Caki2 (cell line): ENCODE results near the gene TP53INP2. TPM values are rescaled to one million over a fixed set of nuclear protein-coding genes. Genes with fewer than 3 reads are reported as not detected.

Experiments used
- DNase-seq: peaks from one replicate; pipeline ENCODE4 v3.0.0-alpha.2; 2015; ENCODE audit warnings: low read depth
- in situ Hi-C: cut with HindIII; loops from 2 replicates; pipeline ENCODE4 v1.10.0; 2016; ENCODE audit warnings: low sequenced_read_pairs, low pct_unique_long_range_greater_than_20kb, mixed read lengths
- total RNA-seq: library from RNA; depleted of rRNA; stranded (reverse); fragments of >200 nt; shearing (Covaris generic); gene quantifications from 2 replicates; pipeline ENCODE4 v1.2.3, GENCODE V29; 2014; ENCODE audit warnings: low replicate concordance; rRNA removed

The TP53INP2 gene
- total RNA-seq, 1 experiment from 2014 or later: 0.20 TPM

GRCh38 chr20:34754611-34755010 lies 50.5 kb downstream of the TP53INP2 start:
- in situ Hi-C loops: no loop called here
- no peak for DNase-seq

DNA sequence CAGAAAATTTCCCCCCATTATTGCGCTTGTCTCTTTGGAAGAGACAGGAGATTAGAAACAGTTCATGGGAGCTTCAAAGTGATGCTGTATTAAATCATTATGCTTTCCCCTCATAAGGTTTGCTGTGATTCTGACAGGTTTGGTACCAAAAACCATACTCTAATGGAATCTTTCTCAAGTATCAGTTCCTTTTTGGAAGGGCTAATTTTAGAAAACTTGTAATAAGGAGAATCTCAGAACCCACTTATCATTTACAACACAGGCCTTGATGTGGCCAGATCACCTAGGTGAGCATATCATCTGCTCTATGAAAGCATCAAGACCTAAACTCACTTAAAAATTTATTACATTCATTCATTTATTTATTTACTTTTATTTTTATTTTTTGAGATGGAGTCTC lies 51.2 kb downstream of the TP53INP2 start:
- in situ Hi-C loops: no loop called here
- no peak for DNase-seq

- DNase-seq: no peak
- in situ Hi-C loops: no loop called here
Measured at GRCh38 chr20:34762031-34762555, 57.9 kb downstream of the TP53INP2 start.

Other genes with a start within 250 kb of the TP53INP2 start
- 150 and 180 TPM in 2 replicates for gene DYNLRB1, start 187.9 kb upstream of the TP53INP2 start, total RNA-seq
- not detected in 2 replicates for gene MAP1LC3A, start 145.6 kb upstream of the TP53INP2 start, total RNA-seq
- gene PIGU, start 27.3 kb upstream of the TP53INP2 start, total RNA-seq: 26.0 and 33.8 TPM in 2 replicates
- 1.6 and 2.2 TPM in 2 replicates for gene NCOA6, start 121.3 kb downstream of the TP53INP2 start, total RNA-seq
- gene GGT7, start 168.5 kb downstream of the TP53INP2 start, total RNA-seq: 4.1 and 9.6 TPM in 2 replicates
- gene ACSS2, start 172.3 kb downstream of the TP53INP2 start, total RNA-seq: 37.2 and 66.3 TPM in 2 replicates